Measurements from ENCODE around the gene NKX2-4. TPM values are rescaled to one million over a fixed set of nuclear protein-coding genes. Genes with fewer than 3 reads are reported as not detected.

The NKX2-4 gene
- total RNA-seq, 1 experiment from 2014 or later = 0.15 TPM

- no peaks in the 10 kb centered on the region for H3K27me3 ChIP-seq (ENCODE audit: insufficient read depth, low read length)
- Mint-ChIP-seq H3K27ac (peak overlapping the region in 2 of 3 experiments; percentile 25; a peak in 3 of 7 replicates), H3K27me3 (ENCODE audit: low read depth) (no peaks in the 10 kb centered on the region), H3K4me3 (no peak overlapping the region), H3K4me1 (peaks cover 9 to 11% of the 10 kb centered on the region in 2 experiments; a peak in 3 of 4 replicates), H3K9me3 (no peaks in the 10 kb centered on the region), H3K36me3 (ENCODE audit: insufficient read depth in 1 of 3, low read depth in 3 of 3) (peaks cover 5 to 33% (median 24%) of the 10 kb centered on the region in 3 experiments; a peak in 6 of 7 replicates)
- no peak overlapping the region for H2BK120ac ChIP-seq (ENCODE audit: low read depth, low read length, poor library complexity, severe bottlenecking)
- H4K91ac ChIP-seq (ENCODE audit: insufficient read length, low read depth, low read length) = no peak overlapping the region
- TF ChIP-seq, protein P1, sequence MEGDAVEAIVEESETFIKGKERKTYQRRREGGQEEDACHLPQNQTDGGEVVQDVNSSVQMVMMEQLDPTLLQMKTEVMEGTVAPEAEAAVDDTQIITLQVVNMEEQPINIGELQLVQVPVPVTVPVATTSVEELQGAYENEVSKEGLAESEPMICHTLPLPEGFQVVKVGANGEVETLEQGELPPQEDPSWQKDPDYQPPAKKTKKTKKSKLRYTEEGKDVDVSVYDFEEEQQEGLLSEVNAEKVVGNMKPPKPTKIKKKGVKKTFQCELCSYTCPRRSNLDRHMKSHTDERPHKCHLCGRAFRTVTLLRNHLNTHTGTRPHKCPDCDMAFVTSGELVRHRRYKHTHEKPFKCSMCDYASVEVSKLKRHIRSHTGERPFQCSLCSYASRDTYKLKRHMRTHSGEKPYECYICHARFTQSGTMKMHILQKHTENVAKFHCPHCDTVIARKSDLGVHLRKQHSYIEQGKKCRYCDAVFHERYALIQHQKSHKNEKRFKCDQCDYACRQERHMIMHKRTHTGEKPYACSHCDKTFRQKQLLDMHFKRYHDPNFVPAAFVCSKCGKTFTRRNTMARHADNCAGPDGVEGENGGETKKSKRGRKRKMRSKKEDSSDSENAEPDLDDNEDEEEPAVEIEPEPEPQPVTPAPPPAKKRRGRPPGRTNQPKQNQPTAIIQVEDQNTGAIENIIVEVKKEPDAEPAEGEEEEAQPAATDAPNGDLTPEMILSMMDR (conservative IDR thresholded peaks at IDR 0.05) = no peak
- no CpG with 5 or more reads among the region's 3 CpGs for WGBS (ENCODE audit: extremely low coverage, insufficient read length, low lambda C conversion rate)
- no peak for DNase-seq
- no peak overlapping the region for H2BK12ac ChIP-seq (ENCODE audit: insufficient read length, low read depth, low read length)
- H3K4me2 ChIP-seq (ENCODE audit: insufficient read depth, insufficient read length, low read length) = no peak overlapping the region
- no peak overlapping the region for H2BK5ac ChIP-seq (ENCODE audit: insufficient read length, low read length)
- H3K27ac ChIP-seq (ENCODE audit: insufficient read length, low read depth, low read length) = no peak overlapping the region
- no peaks in the 10 kb centered on the region for H3K9me3 ChIP-seq (ENCODE audit: control insufficient read depth, low read depth, low read length)
- no peak overlapping the region for H4K5ac ChIP-seq (ENCODE audit: insufficient read length, low read depth, low read length)
- H2AK5ac ChIP-seq (ENCODE audit: insufficient read length, low read length) = no peak overlapping the region
- no peak overlapping the region for H4K8ac ChIP-seq (replicated peaks; ENCODE audit: insufficient read length, low read depth, low read length)
- H2BK20ac ChIP-seq (ENCODE audit: low read depth, low read length, poor library complexity, severe bottlenecking) = no peak overlapping the region
- H3K79me2 ChIP-seq (ENCODE audit: insufficient read depth, low read length) = peaks cover 4% of the 10 kb centered on the region; the same call in 1 of the 2 replicates
- no peaks in the 10 kb centered on the region for H3K4me1 ChIP-seq (ENCODE audit: insufficient read depth, low read length)
- no peak overlapping the region for H3K18ac ChIP-seq (ENCODE audit: insufficient read length, low read depth, low read length)
- no peak overlapping the region for H3K56ac ChIP-seq (ENCODE audit: insufficient read length, low read depth, low read length)
- H3K14ac ChIP-seq (ENCODE audit: insufficient read depth, low read length) = no peak overlapping the region
- no peak overlapping the region for H3K4ac ChIP-seq (ENCODE audit: low read depth, low read length)
- H3T11ph ChIP-seq (ENCODE audit: low read length) = no peak overlapping the region
- H3K79me1 ChIP-seq (ENCODE audit: insufficient read depth, low read depth, low read length, poor library complexity, severe bottlenecking) = peaks cover 2% of the 10 kb centered on the region
- H2AFZ ChIP-seq (ENCODE audit: low read length) = no peak overlapping the region
- H4K20me1 ChIP-seq (ENCODE audit: control insufficient read depth, insufficient read depth, insufficient read length) = no peaks in the 10 kb centered on the region
- no peaks in the 10 kb centered on the region for H3K23me2 ChIP-seq (ENCODE audit: insufficient read length, low read depth, low read length, poor library complexity, severe bottlenecking)
- H3K23ac ChIP-seq (ENCODE audit: insufficient read length, low read depth, low read length) = no peak overlapping the region
- no peak overlapping the region for H3K9ac ChIP-seq (ENCODE audit: extremely low read depth, insufficient read length, low read length)
- no peak overlapping the region for H2BK15ac ChIP-seq (ENCODE audit: low read depth, low read length)
These were observed 20.7 kb downstream of the NKX2-4 start for GRCh38 chr20:21376626-21377025.

Measured in H9 (cell line).